NOMO-1 treated with DMSO at 0.1 percent for 48 hours (cell line): ENCODE measurements around the gene EXOC6B.

Source experiments
- DNase-seq: peaks from one replicate; lab custom pipeline; 2025; ENCODE audit not compliant: unreplicated experiment; lab: John Stamatoyannopoulos, UW

Gene EXOC6B

DNA sequence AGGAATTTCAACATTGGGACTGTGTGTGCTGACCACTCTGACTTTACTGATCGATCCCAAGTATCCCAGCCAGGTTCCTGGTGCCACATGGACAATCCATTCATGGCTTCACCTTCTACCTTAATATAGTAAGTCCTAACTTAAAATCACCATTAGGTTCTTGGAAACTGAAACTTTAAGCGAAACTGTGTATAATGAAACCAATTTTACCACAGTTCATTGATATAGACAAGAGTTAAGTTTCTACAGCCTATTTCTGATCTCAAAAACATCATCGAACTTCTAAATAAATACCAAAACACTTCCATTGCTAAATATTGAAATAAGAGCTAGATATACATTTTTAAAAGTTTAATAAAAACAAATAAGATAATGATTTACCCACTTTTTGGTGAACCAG is 4.4 kb upstream of the EXOC6B start:
- DNase-seq = no peak

DNA sequence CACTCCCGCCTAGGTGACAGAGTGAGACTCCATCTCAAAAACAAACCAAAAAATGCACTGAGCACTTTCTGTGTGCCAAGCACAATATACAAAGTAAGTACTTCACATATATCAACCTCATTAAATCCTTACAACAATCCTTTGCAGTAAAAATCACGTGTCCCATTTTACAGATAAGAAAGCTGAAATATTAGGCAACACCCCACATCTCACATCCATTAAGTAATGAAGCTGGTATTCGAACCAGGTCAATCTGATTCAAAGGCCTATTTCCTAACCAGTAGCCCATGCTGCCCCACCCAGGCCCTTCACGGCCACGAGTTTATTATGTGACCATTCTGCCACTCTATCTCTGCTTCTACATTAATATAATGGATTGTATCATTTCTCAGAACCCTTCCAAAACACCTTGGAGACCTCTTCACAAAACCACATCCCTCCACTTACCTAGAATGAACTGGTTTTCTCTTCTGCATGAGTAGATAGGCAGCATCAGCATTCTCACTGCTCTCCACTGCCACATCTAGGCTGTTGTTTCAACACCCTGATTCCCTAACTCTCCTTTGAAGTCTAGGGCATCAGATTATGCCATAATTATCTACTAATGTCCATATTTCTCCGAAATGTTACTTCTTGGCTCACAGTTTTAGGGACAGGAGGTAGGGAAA is 3.1 kb upstream of the EXOC6B start:
- DNase-seq = no peak

GRCh38 chr2:72827966-72828646 is 2.3 kb upstream of the EXOC6B start:
- no peak for DNase-seq

DNA sequence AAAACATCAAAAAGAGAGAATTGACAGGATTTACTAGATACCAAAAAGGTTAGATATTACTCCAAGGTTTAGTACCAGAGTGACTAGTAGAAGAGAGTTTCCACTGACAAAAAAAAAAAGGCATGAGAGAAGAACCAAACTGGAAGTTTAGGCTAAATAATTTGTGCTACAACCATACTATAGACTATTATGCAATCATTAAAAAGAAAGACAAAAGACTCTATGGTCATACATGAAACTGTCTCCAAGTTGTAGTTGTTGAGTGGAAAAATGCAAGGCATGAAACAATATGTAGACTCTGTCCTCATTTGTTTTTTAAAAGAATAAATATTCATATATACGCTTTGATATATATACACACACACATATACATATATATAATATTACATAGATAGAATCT is 1.7 kb upstream of the EXOC6B start:
- DNase-seq = no peak

DNA sequence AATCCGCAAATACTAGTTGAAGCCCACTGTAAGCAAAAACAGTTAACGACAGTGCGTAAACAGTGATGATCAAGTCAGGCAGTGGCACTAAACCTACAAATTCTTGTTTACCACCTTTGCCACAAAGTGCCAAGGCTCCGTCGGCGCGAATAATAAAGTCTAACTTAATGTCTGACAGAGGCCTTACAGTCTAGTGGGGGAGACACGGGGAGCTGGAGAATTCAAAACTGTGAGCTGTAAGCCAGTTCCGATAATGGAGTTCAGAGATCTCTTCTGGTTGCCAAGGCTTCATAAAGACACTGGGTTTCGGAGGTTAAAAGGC is 284 bp upstream of the EXOC6B start:
- DNase-seq = no peak

- no peak for DNase-seq
Observed at GRCh38 chr2:72824224-72824842, 1.5 kb downstream of the EXOC6B start.

DNA sequence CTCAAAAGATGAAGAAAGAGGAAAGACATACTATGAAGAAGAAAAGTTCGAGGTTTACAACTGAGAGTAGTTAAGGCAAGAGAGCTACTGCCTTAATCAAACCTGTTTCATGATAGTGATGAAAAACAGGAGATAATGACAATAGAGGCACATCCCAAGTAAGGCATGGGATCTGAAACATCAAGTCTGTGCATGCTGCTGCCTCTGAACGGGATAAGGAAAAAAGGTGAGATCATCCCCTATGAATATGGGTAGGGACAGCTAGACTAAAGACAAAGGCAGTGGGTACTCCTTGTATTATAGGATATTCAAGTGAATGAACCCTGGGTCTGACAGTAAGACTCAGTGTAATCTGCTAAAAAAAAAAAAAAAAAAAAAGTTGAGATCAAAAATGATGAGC is 3.0 kb downstream of the EXOC6B start:
- DNase-seq = no peak

DNA sequence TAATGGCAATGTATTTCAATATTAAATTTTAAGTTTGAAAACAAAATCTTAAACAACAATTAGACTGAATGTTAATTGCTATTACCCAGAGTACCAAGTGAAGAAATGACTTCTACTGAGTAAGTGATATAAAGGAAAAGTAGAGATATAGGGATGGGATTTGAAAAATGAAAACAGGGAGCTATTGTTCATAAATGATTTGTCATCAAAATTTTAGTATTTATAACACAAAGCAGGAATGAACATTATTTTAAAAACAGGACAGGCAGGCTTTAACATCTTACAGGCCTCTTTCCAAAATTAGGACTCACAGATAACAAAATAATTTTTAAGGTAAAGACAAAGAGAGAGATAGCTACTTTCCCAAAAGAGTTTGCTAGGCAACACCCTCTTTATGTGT is 3.9 kb downstream of the EXOC6B start:
- no peak for DNase-seq

DNA sequence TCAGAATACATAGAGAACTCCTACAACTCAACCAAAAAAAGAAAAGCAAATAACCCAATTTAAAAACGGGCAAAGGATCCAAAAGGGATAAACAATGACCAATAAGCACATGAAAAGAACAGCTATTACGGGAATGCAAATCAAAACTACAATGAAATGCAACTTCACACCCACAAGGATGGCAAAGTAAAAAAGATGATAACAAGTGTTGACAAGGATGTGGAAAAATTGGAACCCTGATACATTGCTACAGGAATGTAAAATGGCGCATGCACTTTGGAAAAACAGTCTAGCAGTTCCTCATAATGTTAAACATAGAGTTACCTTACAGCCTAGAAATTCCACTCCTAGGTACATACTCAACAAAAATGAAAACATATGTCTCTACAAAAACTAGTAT is 4.7 kb downstream of the EXOC6B start:
- DNase-seq = no peak

DNA sequence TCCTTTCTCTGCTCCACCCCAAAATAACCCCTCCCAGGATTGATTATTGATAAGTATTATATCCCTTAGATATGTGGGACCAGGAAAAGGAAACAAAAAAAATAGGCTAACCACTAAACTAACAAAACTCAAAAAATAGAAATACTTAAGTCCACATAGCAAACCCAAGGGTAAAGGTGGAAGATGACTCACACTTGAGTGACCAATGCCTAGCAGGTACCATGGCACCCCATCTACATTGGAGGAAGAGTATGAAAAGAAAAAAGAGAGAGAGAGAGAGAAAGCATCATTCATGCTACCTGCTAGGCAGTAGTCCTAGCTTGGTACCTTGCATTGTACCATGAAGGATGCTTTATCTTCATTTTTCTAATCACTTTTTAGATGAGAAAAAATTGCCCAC is 6.3 kb downstream of the EXOC6B start:
- no peak for DNase-seq

GRCh38 chr2:72815655-72816278 is 10.1 kb downstream of the EXOC6B start:
- DNase-seq = no peak

DNA sequence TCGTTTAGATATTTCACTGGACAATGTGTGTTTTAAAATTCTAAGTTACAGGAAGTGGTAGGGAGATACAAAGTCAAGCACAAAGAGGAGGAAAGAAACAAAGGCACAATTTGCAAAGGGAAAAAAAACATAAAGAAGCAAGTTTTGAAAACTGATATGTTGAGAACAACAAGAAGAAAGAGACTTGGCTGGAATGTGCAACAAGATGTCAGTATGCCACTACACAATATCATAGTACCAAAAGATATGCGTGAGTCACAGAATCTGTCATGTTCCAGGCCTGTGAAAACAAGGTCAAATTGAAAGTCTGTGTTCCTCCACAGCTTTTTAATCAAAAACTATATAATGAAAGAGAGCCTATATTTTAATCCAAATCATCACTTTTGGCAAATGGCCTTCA is 12.0 kb downstream of the EXOC6B start:
- DNase-seq = no peak

DNA sequence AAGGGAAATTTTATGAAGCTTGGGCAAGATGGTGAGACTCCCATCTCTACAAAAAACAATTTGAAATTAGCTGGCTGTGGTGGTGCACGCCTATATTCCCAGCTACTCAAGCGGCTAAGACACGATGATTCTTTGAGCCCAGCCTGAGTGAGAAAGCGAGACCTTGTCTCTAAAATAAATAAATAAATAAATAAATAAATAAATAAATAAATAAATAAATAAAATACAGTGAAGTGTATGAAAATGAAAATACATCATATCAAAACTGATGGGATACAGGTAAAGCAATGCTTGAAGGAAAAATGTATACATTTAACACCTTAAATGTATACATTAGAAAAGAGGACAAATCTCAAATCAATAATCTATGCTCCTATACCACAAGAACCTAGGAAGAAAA is 15.7 kb downstream of the EXOC6B start:
- DNase-seq = no peak

GRCh38 chr2:72809095-72809494 is 16.7 kb downstream of the EXOC6B start:
- no peak for DNase-seq

DNA sequence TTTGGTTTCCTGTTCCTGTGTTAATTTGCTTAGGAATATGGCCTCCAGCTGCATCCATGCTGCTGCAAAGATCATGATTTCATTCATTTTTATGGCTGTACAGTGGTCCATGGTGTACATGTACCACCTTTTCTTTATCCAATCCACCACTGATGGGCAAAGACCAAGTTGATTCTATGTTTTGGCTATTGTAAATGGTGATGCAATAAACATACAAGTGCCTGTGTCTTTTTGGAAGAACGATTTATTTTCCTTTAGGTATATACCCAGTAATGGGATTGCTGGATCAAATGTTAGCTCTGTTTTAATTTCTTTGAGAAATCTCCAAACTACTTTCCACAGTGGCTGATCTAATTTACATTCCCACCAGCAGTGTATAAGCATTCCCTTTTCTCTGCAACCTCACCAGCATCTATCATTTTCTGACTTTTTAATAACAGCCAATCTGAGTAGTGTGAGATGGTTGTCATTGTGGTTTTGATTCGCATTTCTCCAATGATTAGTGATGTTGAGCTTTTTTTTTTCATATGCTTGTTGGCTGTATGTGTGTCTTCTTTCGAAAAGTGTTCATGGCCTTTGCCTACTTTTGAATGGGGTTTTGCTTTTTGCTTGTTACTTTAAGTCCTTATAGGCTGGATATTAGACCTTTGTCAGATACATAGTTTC is 19.4 kb downstream of the EXOC6B start:
- no peak for DNase-seq

DNA sequence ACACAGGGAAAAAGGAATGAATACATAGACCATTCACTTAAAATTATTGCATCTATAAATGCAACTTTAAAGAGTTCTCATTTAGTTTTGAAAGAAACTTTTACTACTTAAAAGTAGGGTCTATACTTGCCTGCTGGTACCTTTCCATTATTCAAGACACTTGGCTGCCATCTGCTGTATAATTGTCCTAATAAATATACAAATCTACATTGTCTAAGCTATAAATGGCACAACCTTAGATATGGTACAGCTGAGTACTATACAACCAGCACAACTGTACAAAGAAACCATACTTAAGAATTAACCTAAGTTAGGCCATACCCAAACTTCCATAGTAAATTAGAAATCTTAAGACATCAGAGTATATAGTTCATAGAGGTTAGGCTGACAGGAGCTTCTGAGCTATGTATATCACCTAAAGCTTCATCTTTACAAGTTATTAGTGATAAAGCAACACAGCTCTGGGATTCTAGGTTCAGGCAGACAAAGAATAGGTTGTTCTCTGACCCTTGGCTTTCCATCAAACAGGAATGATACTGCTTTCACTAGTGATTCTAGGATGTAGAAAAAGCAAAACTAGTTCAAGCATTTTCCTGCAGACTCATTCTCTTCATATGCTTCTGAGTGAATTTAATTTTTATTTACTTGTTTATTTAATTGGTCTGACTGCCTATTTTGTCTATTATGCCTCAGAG is 22.1 kb downstream of the EXOC6B start:
- no peak for DNase-seq

DNA sequence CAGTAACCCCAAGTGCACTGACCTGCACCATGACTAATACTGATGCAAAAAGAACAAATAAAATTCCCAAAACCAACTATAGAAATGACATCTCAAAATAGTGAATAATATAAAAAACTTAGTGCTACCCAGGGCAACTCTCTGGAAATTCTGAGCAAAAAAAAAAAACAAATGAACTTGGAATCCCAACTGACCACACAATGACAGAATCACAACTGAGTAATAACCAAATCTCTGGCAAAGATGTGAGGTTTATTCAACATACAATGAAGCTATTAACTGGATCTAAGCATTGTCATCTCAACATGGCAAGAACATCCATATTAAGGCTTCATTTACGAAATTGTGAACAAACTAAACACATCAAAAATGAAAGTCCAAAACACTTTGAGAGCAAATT is 22.7 kb downstream of the EXOC6B start:
- no peak for DNase-seq

DNA sequence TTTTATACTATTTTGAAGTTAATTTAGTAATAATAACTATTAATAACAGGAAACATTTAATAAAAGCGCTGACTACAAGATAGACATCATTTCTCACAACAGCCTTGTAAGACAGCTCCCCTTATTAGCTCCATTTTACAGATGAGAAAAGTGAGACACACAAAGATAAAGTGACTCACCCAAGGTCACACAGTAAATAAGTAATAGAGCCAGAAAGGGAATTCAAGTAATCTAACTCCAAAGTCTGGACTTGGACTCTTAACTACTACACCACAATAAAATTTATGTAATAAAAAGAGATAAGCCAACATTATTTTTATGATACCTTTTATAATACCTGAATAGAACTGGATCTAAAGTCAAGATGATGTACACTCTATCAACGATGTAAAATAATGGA is 25.3 kb downstream of the EXOC6B start:
- no peak for DNase-seq

GRCh38 chr2:72797740-72798139 is 28.1 kb downstream of the EXOC6B start:
- no peak for DNase-seq

GRCh38 chr2:72796766-72797165 is 29.1 kb downstream of the EXOC6B start:
- DNase-seq = no peak

DNA sequence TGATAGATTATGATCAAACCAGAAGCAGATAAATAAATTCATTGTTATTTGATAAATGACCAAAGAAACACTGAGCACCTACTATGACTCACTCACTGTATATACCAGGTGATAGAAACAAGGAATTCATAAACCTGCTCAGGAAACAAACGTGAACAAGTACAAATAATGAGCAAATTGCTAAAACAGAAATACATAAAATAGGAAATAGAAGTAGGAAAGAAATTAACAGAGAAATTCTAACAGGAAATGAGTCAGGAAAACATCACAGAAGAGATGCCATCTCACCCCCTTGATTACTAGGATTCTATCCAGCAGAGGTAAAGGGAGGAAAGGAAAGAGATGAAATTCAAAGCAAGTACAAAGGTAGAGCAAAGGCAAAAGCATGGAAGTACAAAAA is 31.3 kb downstream of the EXOC6B start:
- DNase-seq = no peak
